Daoy (cell line): ENCODE measurements around the gene BRAT1. TPM values are rescaled to one million over a fixed set of nuclear protein-coding genes. Genes with fewer than 3 reads are reported as not detected.
"Not testable (repeated sequence)": the region's sequence is repeated elsewhere in the genome, so short reads cannot be mapped to it uniquely, and the experiment has no call there.

ENCODE experiments used
- DNase-seq: peaks from one replicate; pipeline ENCODE4 v3.0.0-alpha.2; 2015; ENCODE audit warnings: low read depth
- total RNA-seq: library from RNA; depleted of rRNA; stranded (reverse); fragments of >200 nt; shearing (Covaris generic); gene quantifications from 2 replicates; pipeline ENCODE4 v1.2.3, GENCODE V29; 2014; rRNA removed

BRAT1 gene
- total RNA-seq = 42.6 and 59.9 TPM in 2 replicates

- DNase-seq = peak; percentile 98
Measured at GRCh38 chr7:2555121-2556052, at the start of gene BRAT1. Gene BRAT1, minus strand, starts transcription at chr7:2555524. Its CDS starts 1,093 bp downstream, at chr7:2554431.

GRCh38 chr7:2604608-2605174 is 49.4 kb upstream of the BRAT1 start:
- no peak for DNase-seq

GRCh38 chr7:2603044-2603965 is 48.0 kb upstream of the BRAT1 start:
- no peak for DNase-seq

- DNase-seq = no peak
Measured at GRCh38 chr7:2602406-2603043, 47.2 kb upstream of the BRAT1 start.

- DNase-seq = no peak
Measured at GRCh38 chr7:2601907-2602306, 46.6 kb upstream of the BRAT1 start.

DNA sequence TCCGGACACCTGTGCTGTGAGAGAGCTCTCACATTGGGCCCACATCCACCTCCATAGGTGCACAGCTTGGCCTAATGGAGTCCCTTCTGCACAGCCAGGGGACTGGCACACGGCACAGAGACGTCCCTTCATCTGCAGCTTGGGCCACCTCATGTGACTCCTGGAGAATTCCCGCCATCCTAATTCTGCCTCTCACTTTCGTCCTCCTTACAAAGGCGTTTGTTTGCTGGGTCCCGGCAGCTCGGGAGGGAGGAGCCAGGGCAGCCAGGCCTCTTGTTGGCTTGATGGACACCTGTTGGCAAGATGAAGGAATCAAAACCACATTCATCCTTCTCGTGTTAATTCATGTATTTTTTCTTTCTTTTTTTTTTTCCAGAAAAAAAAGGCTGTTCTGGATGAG is 45.7 kb upstream of the BRAT1 start:
- peak; percentile 10 for DNase-seq

DNA sequence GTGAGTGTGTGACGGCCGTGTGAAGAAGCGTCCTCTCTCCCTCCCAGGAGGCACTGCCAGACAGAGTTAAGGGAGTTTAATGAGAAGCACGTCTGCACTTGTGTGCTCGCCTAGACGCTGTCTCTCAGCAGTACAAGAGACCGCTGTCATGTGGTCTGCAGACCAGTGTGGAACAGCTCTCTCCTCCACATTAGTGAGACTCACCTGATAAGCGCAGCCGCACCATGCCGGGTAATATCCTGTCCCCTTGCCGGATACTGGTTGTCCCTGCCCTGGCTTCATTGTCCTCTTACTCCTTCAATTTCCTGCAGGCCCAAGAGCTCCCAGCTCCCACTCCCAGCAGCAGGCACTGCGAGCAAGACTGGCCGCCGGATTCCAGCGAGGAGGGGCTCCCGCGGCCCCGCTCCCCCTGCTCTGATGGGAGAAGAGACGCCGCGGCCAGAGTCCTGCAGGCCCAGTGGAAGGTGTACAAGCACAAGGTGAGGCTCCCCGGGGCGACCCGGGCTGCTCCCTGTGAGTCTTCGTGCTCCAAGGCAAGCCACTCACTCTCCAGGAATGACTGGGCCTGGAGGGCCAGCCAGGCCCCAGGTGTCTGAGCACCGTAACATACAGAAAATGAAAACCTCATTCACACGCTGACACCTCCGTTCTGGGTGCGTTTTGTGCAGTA is 43.0 kb upstream of the BRAT1 start:
- no peak for DNase-seq

GRCh38 chr7:2597273-2597640 is 41.9 kb upstream of the BRAT1 start:
- DNase-seq = no peak

DNA sequence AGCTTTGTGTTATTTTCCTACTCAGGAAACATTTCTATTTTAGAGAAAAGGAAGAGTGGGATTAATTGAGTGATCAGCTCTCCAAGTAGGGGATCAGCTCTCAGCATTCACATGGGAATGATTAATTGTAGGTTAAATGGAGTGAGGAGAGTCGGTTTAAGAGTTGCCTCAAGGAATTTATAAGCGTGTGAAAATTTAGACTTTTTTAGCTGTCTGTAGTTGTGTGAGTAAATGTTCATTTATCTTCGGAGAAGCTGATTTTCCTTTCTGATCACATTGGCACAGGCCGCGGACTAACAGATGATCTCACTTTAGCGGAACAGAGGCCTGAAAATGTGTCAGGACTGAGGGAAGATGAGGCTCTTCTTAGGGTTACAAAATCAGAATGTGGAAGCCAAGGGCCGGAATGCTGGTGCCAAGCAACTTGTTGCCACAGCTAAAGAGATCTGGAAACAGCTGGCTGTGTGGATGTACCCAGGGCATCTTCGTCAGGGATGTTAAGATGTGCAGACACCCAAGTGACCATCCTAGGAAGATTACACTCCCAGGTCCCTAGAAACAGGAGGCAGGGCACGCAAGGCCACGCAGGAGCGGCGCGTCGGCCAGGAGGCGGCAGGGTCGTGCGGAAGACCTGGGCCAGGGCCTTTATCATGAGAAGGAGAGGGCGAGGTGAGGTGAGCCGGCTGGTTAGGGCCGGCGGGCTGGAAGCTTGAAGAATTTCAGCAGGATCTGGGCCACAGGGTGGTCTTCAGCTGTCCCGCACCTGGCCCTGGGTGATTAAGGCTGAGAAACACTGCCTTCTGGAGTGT is 41.3 kb upstream of the BRAT1 start:
- DNase-seq = no peak

- DNase-seq = no peak
Measured at GRCh38 chr7:2595258-2595860, 40.0 kb upstream of the BRAT1 start.

DNA sequence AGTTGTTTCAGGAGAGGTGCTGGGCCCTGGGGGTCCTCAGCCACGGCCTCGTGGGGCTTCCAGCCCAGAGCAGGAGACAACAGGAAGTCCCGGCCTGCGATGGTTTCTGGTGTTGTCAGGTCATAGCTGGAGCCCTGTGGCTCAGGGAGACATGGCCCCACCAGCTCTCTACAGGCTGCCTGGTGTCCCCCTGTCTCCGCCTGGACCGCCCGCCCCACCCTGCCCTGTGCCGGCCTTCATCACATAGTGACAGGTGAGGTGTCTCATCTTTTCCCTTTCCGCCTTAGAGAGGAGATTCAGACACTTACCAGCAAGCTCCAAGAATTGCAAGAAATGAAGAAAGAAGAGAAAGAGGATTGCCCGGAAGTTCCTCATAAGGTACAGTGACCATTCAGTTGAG is 39.3 kb upstream of the BRAT1 start:
- no peak for DNase-seq

DNA sequence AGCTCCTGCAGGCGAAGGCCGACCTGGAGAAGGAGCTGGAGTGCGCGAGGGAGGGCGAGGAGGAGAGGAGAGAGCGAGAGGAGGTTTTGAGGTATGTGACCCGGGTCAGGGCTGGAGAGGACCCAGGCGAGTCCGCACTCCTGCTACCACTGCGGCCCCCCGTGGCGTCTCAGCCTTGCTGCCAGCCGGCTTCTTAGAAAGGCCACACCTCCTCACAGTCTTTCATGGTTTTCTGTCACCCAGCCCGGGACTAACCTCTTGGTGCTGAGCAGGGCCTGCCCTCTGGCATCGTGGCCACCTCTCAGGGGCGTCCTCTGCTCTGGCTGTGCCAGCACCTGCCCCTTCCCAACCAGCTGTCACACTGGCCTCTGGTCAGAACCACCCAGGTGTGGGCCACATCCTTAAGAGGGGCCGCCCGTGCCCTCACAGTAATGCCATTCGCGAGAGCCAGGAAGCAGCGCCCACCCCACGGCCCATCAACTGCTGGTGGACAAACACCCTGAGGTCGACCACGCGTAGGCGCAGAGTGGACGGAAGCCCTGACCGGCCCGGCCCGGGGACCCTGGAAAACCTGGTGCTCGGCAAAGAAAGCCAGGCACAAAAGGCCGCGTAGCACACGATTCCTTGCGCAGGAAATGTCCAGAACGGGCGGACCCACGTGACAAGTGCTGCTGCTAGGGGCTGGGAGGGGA is 37.9 kb upstream of the BRAT1 start:
- no peak for DNase-seq

GRCh38 chr7:2592375-2592865 is 37.1 kb upstream of the BRAT1 start:
- no peak for DNase-seq

GRCh38 chr7:2589941-2590340 is 34.6 kb upstream of the BRAT1 start:
- not testable (repeated sequence) for DNase-seq

DNA sequence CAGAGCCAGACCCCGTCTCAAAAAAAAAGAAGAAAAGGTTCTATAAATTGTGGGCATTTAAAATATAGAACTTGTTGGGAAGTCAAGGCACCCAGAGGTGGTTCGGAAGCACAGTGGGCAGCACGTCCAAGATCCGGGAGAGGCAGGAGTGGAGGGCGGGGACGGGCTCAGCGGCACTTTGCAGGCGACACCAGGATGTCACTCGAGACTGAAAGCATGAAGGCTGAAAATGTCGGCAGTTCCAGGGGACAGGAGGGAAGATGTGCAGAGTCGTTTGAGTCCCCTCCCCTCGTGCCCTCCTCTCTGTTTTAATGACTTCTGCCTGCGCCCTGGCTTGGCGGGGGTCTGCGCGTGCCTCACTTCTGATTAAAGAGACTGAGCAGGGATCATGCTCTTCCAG is 34.0 kb upstream of the BRAT1 start:
- DNase-seq = no peak

GRCh38 chr7:2587778-2588177 is 32.5 kb upstream of the BRAT1 start:
- DNase-seq = no peak

DNA sequence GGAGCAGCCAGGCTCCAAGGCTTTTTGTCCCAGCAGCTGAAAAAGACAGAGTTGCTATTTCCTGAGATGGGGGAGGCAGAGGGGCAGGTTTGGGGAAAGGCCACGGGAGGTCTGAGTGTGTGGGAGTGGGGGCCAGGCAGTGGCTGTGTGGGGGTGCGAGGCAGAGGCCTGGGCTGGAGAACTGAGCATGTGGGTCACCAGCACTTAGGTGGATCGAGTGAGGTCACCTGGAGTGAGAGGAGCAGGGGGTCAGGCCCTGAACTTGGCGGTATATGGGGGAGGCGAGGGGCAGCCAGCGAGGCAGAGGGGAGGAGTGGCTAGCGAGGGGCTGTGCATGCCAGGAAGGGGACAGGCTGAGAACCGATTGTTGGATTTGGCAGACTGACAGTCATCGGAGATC is 31.8 kb upstream of the BRAT1 start:
- DNase-seq = no peak

DNA sequence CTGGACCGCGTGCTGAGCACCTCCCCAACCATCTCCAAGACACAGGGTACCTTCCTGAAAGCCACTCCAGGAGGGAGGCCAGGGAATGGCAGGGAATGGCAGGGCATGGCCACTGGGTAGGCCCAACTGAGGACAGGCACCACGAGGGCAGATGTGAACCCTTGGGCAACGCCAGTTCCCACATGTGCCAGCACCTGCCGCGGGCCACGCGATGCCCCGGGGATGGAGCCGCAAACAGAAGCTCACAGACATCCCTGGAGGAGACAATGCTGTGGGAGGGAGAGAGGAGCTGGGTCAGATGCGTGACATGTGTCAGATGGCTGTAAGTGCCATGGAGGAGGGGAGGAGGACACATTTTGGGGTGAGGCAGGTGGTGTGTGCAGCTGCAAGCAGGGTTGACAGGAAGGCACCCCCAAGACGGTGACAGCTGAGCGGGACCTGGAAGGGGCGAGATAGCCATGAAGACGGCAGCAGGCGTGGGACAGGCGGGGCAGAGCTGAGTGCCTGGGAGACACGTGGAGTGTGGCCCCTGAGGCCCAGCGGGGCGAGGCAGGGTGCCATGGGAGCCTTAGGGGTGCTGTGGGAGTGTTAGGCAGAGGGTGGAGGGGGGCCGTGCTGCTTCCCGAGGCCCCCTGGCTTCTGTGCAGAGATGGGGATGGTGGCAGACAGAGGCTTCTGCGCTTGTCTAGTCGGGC is 31.1 kb upstream of the BRAT1 start:
- DNase-seq = no peak
